SU-DHL-6 (cell line): ENCODE data around the gene UGP2.
A peak's percentile ranks its signal among the peaks of the same experiment; 100 is the strongest.

Source experiments
- H2AFZ ChIP-seq: fragments of 200-600 bp; sonication (generic); 2 replicates; pipeline ENCODE4 v1.6.1; 2014; ENCODE audit warnings: low read depth, mild to moderate bottlenecking, moderate library complexity, mixed read lengths, antibody characterized with exemption, low read length; ENCODE audit not compliant: severe bottlenecking
- H3F3A ChIP-seq: fragments of 200-600 bp; shearing (Covaris generic); 2 replicates; pipeline ENCODE4 v1.6.0; 2016; ENCODE audit warnings: antibody characterized with exemption, mild to moderate bottlenecking; ENCODE audit not compliant: insufficient read depth
- H3K27ac ChIP-seq: fragments of 200-600 bp; sonication (generic); 2 replicates; pipeline ENCODE4 v1.5.1; 2016; ENCODE audit warnings: low read depth, mild to moderate bottlenecking, low read length, moderate library complexity, mixed read lengths
- H3K27me3 ChIP-seq: fragments of 200-600 bp; sonication (generic), shearing (Covaris generic); 2 replicates; pipeline ENCODE4 v1.6.0; 2014; ENCODE audit warnings: mild to moderate bottlenecking, low read length
- H3K36me3 ChIP-seq: fragments of 200-600 bp; sonication (generic); 2 replicates; pipeline ENCODE4 v1.6.1; 2014; ENCODE audit warnings: mild to moderate bottlenecking, low read length, mixed read lengths
- H3K4me2 ChIP-seq: fragments of 300-600, 200-600 bp; shearing (Covaris generic), sonication (generic); 2 replicates; pipeline ENCODE4 v1.6.0; 2014; ENCODE audit warnings: low read length, low read depth, mild to moderate bottlenecking; ENCODE audit not compliant: poor library complexity, severe bottlenecking
- H3K4me3 ChIP-seq: fragments of 200-600 bp; sonication (generic); 2 replicates; pipeline ENCODE4 v1.5.1; 2014; ENCODE audit warnings: antibody characterized with exemption, low read length, mild to moderate bottlenecking, mixed read lengths; ENCODE audit not compliant: insufficient read depth, poor library complexity, severe bottlenecking
- H3K79me2 ChIP-seq: fragments of 200-600 bp; sonication (generic); 2 replicates; pipeline ENCODE4 v1.6.1; 2014; ENCODE audit warnings: mild to moderate bottlenecking, low read length, moderate library complexity; ENCODE audit not compliant: insufficient read depth
- H3K9ac ChIP-seq: fragments of 200-600 bp; sonication (generic); 2 replicates; pipeline ENCODE4 v1.7.0; 2014; ENCODE audit warnings: mild to moderate bottlenecking, low read length
- H3K9me2 ChIP-seq: fragments of 200-600 bp; sonication (generic); replicated peaks from 2 replicates; pipeline ENCODE4 v1.6.1; 2014; ENCODE audit warnings: low read length; ENCODE audit not compliant: insufficient read depth
- H3K9me3 ChIP-seq: fragments of 200-600 bp; sonication (generic); 2 replicates; pipeline ENCODE4 v1.6.1; 2014; ENCODE audit warnings: low read length, mixed read lengths; ENCODE audit not compliant: insufficient read depth
- H4K20me1 ChIP-seq: fragments of 200-600 bp; sonication (generic); 2 replicates; pipeline ENCODE4 v1.6.1; 2014; ENCODE audit warnings: low read depth, mild to moderate bottlenecking, antibody characterized with exemption, low read length, moderate library complexity, mixed read lengths
- EZH2phosphoT487 ChIP-seq: fragments of 200-600 bp; sonication (generic), shearing (Covaris generic); conservative IDR thresholded peaks from 2 replicates; pipeline ENCODE4 v1.6.1; 2018; ENCODE audit warnings: mild to moderate bottlenecking, antibody characterized with exemption, low read length, moderate library complexity, mixed read lengths
- TF ChIP-seq, protein P1 (sequence below): fragments of 200-600 bp; sonication (generic); IDR thresholded peaks from one replicate; pipeline ENCODE4 v1.5.1; 2017; ENCODE audit warnings: antibody characterized with exemption, mild to moderate bottlenecking, low read length, moderate library complexity; ENCODE audit not compliant: insufficient read depth, poor library complexity, severe bottlenecking

The UGP2 gene

GRCh38 chr2:63843093-63843492 is 1.4 kb downstream of the UGP2 start:
- Histone ChIP-seq H3K4me2 (peak overlapping the region; percentile 83), H3K36me3 (peaks cover 3% of the 10 kb centered on the region; the same call in 1 of the 2 replicates), H2AFZ (no peak overlapping the region), H3K79me2 (peaks cover 64% of the 10 kb centered on the region), H3K27ac (no peak overlapping the region), H3K27me3 (no peaks in the 10 kb centered on the region), H3F3A (peaks cover 15% of the 10 kb centered on the region), H3K9me3 (no peaks in the 10 kb centered on the region), H3K9me2 (no peaks in the 10 kb centered on the region), H3K9ac (no peak overlapping the region), H4K20me1 (peaks cover 9% of the 10 kb centered on the region), H3K4me3 (no peak overlapping the region)
- no peak for TF ChIP-seq EZH2phosphoT487
- TF ChIP-seq, protein P1, sequence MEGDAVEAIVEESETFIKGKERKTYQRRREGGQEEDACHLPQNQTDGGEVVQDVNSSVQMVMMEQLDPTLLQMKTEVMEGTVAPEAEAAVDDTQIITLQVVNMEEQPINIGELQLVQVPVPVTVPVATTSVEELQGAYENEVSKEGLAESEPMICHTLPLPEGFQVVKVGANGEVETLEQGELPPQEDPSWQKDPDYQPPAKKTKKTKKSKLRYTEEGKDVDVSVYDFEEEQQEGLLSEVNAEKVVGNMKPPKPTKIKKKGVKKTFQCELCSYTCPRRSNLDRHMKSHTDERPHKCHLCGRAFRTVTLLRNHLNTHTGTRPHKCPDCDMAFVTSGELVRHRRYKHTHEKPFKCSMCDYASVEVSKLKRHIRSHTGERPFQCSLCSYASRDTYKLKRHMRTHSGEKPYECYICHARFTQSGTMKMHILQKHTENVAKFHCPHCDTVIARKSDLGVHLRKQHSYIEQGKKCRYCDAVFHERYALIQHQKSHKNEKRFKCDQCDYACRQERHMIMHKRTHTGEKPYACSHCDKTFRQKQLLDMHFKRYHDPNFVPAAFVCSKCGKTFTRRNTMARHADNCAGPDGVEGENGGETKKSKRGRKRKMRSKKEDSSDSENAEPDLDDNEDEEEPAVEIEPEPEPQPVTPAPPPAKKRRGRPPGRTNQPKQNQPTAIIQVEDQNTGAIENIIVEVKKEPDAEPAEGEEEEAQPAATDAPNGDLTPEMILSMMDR: no peak

DNA sequence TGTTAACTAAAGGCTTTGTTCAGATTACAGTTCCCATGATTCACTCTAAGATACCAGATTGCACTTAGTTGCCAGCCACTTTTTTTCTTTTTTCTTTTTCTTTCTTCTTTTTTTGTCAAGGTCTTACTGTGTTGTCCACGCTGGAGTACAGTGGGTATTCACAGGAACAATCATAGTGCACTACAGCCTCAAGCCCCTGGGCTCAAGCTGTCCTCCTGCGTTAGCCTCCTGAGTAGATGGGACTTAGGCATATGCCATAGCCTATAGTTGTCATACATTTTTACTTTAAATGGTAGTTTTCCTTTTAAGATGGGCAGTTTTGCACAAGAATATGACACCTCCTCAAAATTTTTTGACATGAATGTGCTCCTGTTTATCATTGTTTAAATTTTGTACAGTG is 2.1 kb downstream of the UGP2 start:
- peaks cover 3% of the 10 kb centered on the region; the same call in 1 of the 2 replicates for H3K36me3 ChIP-seq
- no peak overlapping the region for H3K4me3 ChIP-seq

DNA sequence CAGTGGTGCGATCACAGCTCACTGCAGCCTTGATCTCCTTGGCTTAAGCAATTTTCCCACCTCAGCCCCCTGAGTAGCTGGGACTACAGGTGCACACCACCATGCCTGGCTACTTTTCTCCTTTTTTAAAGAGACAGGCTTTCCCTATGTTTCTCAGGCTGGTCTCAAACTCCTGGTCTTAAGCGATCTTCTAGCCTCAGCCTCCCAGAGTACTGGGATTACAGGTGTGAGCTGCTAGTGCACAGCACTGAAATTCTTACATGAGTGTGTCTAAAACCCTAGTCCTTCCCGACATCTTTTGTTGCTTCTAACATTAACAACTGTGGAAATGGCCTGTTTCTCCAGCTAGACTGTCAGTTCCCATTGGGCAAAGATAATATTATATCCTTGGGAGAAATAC is 2.9 kb downstream of the UGP2 start:
- Histone ChIP-seq H3K9me3 (no peaks in the 10 kb centered on the region), H3K4me3 (no peak overlapping the region), H3K9me2 (no peaks in the 10 kb centered on the region), H2AFZ (no peak overlapping the region), H3K79me2 (peaks cover 79% of the 10 kb centered on the region), H3K9ac (no peak overlapping the region), H4K20me1 (peaks cover 14% of the 10 kb centered on the region), H3K36me3 (peaks cover 3% of the 10 kb centered on the region; the same call in 1 of the 2 replicates), H3F3A (peaks cover 14% of the 10 kb centered on the region), H3K4me2 (no peak overlapping the region), H3K27ac (no peak overlapping the region), H3K27me3 (no peaks in the 10 kb centered on the region)
- no peak for TF ChIP-seq EZH2phosphoT487
- TF ChIP-seq, protein P1: no peak

More for the DNA sequence above, 2.1 kb downstream of the UGP2 start:
- Histone ChIP-seq H3K9me3 (no peaks in the 10 kb centered on the region), H3K9me2 (no peaks in the 10 kb centered on the region), H3K79me2 (peaks cover 71% of the 10 kb centered on the region), H3K27ac (no peak overlapping the region), H4K20me1 (peaks cover 11% of the 10 kb centered on the region), H3K4me2 (peak overlapping the region; percentile 83), H2AFZ (no peak overlapping the region), H3K9ac (no peak overlapping the region), H3K27me3 (no peaks in the 10 kb centered on the region), H3F3A (peaks cover 15% of the 10 kb centered on the region)
- TF ChIP-seq, protein P1: no peak
- no peak for TF ChIP-seq EZH2phosphoT487
